Endothelial cell of umbilical vein (primary cell): Measurements from ENCODE around the gene OGDH. TPM values are rescaled to one million over a fixed set of nuclear protein-coding genes. Genes with fewer than 3 reads are reported as not detected.

Source experiments
- BruUV-seq: library from RNA; stranded (reverse); fragments of 400-500 nt; replicated peaks from 2 replicates; lab custom pipeline; 2021; lab: Mats Ljungman, UMichigan
- CTCF ChIA-PET: fragments of 300-600, 350-600 bp; sonication (Branson Sonifier 250); formaldehyde crosslinking; loops from one replicate; lab custom pipeline; 2021; ENCODE audit warnings: antibody characterized with exemption, inconsistent platforms; lab: Charles Lee
- POLR2A ChIA-PET: fragments of 300-600, 350-600 bp; sonication (Branson Sonifier 250); formaldehyde crosslinking; loops from one replicate; lab custom pipeline; 2021; ENCODE audit warnings: antibody characterized with exemption, inconsistent platforms; lab: Charles Lee
- DNase-seq: peaks from one replicate; pipeline ENCODE4 v3.0.0-alpha.2; 2011; ENCODE audit warnings: low read depth, low spot score
- FAIRE-seq: peaks from 2 replicates; lab custom pipeline; 2011; peaks lifted over from hg19 to GRCh38; lab: Jason Lieb, UNC
- H2AFZ ChIP-seq: 2 replicates; pipeline ENCODE4 v1.6.0; 2012; ENCODE audit warnings: low read depth, low read length, control low read depth, inconsistent platforms
- H3K27ac ChIP-seq: 2 replicates; pipeline ENCODE4 v1.5.1; 2011; ENCODE audit warnings: low read depth, mild to moderate bottlenecking, control low read depth, low read length, moderate library complexity; ENCODE audit not compliant: insufficient read depth
- H3K27me3 ChIP-seq, 2 experiments: 2 replicates each; pipeline versions ENCODE4 v1.6.0 to v1.6.1; 2011; ENCODE audit warnings: low read length in 2 of 2, mixed read lengths in 1 of 2; ENCODE audit not compliant: control insufficient read depth in 2 of 2, insufficient read depth in 2 of 2
- H3K36me3 ChIP-seq, 2 experiments: 2 replicates in 1 of 2; 3 replicates in 1 of 2; pipeline ENCODE4 v1.5.1; 2011; ENCODE audit warnings: low read length in 2 of 2, mild to moderate bottlenecking in 1 of 2, moderate library complexity in 1 of 2; ENCODE audit not compliant: control insufficient read depth in 2 of 2, insufficient read depth in 2 of 2; ENCODE audit errors: extremely low read depth in 1 of 2
- H3K4me1 ChIP-seq: 3 replicates; pipeline ENCODE4 v1.5.1; 2011; ENCODE audit warnings: mild to moderate bottlenecking, low read length; ENCODE audit not compliant: control insufficient read depth, insufficient read depth; ENCODE audit errors: extremely low read depth
- H3K4me2 ChIP-seq: 2 replicates; pipeline ENCODE4 v1.6.1; 2011; ENCODE audit warnings: low read length, control low read depth, mixed read lengths; ENCODE audit not compliant: insufficient read depth
- H3K4me3 ChIP-seq, 3 experiments: fragments of 200-600 bp in 1 of 3; sonication (generic), shearing (Covaris generic) in 1 of 3; replicated peaks in 1 of 3; 2 replicates each; pipeline ENCODE4 v1.5.1; 2011 to 2016; ENCODE audit warnings: control low read depth in 3 of 3, low read length in 3 of 3, mild to moderate bottlenecking in 2 of 3, inconsistent platforms in 1 of 3, low read depth in 1 of 3, moderate library complexity in 1 of 3; ENCODE audit not compliant: insufficient read depth in 1 of 3
- H3K79me2 ChIP-seq: 2 replicates; pipeline ENCODE4 v1.6.0; 2012; ENCODE audit warnings: low read length, inconsistent platforms; ENCODE audit not compliant: control insufficient read depth, insufficient read depth
- H3K9ac ChIP-seq: replicated peaks from 2 replicates; pipeline ENCODE3; 2011; ENCODE audit warnings: low read length, control low read depth; ENCODE audit not compliant: insufficient read depth; ENCODE audit errors: extremely low read depth
- H3K9me1 ChIP-seq: replicated peaks from 3 replicates; pipeline ENCODE4 v1.6.0; 2011; ENCODE audit warnings: mild to moderate bottlenecking, low read length; ENCODE audit not compliant: control insufficient read depth, insufficient read depth; ENCODE audit errors: extremely low read depth
- H3K9me3 ChIP-seq: replicated peaks from 2 replicates; pipeline ENCODE4 v1.5.1; 2012; ENCODE audit warnings: low read length, inconsistent platforms; ENCODE audit not compliant: control insufficient read depth, insufficient read depth
- H4K20me1 ChIP-seq: replicated peaks from 2 replicates; pipeline ENCODE3; 2011; ENCODE audit warnings: mild to moderate bottlenecking, low read length; ENCODE audit not compliant: control insufficient read depth, insufficient read depth; ENCODE audit errors: extremely low read depth
- CTCF ChIP-seq, 2 donors: IDR thresholded peaks; 1 replicate in 1 of 2; 2 replicates in 1 of 2; pipeline ENCODE4 v1.5.1; 2011; ENCODE audit warnings: low read length in 2 of 2, mild to moderate bottlenecking in 2 of 2, moderate library complexity in 2 of 2, control low read depth in 1 of 2, inconsistent platforms in 1 of 2, low read depth in 1 of 2; ENCODE audit not compliant: insufficient read depth in 1 of 2; ENCODE audit errors: extremely low read depth in 1 of 2
- EZH2 ChIP-seq: IDR thresholded peaks from 2 replicates; pipeline ENCODE4 v1.6.1; 2012; ENCODE audit warnings: borderline replicate concordance, low read depth, mild to moderate bottlenecking, moderate library complexity, low read length, inconsistent platforms; ENCODE audit not compliant: severe bottlenecking
- FOS ChIP-seq: IDR thresholded peaks from 2 replicates; pipeline ENCODE4 v1.6.1; 2011; ENCODE audit warnings: mild to moderate bottlenecking, low read length, moderate library complexity, borderline replicate concordance; ENCODE audit not compliant: insufficient read depth
- GATA2 ChIP-seq: IDR thresholded peaks from 2 replicates; pipeline ENCODE4 v1.7.0; 2011; ENCODE audit warnings: low read depth, mild to moderate bottlenecking, moderate library complexity, mixed read lengths, low read length; ENCODE audit not compliant: insufficient read length, insufficient read depth
- JUN ChIP-seq: IDR thresholded peaks from 2 replicates; pipeline ENCODE4 v1.6.1; 2011; ENCODE audit warnings: borderline replicate concordance, low read depth; ENCODE audit not compliant: insufficient read length, insufficient read depth
- MYC ChIP-seq: IDR thresholded peaks from one replicate; pipeline ENCODE4 v1.6.1; 2011; ENCODE audit warnings: mild to moderate bottlenecking, low read depth, low read length
- POLR2A ChIP-seq: IDR thresholded peaks from 2 replicates; pipeline ENCODE4 v1.6.1; 2012; ENCODE audit warnings: low read depth, mild to moderate bottlenecking, control low read depth, low read length
- POLR2AphosphoS5 ChIP-seq: IDR thresholded peaks from 2 replicates; pipeline ENCODE4 v1.6.1; 2012; ENCODE audit warnings: low read depth, mild to moderate bottlenecking, control low read depth, low read length, moderate library complexity; ENCODE audit not compliant: insufficient read depth
- dilution Hi-C: fragments of 300-500 bp; cut with MboI; formaldehyde crosslinking; loops from one replicate; pipeline ENCODE4 v1.15.0; 2019; ENCODE audit warnings: low sequenced_read_pairs; ENCODE audit not compliant: extremely low pct_ligation_motif_present
- intact Hi-C: fragments of 100-400 bp; cut with micrococcal nuclease; formaldehyde crosslinking; loops from one replicate; pipeline ENCODE4 v1.10.0; 2022
- polyA plus RNA-seq, 4 experiments: library from polyadenylated mRNA; depleted of rRNA in 3 of 4; stranded (reverse) in 3 of 4; unstranded in 1 of 4; fragments of >200 nt; gene quantifications; 2 replicates each; pipeline versions ENCODE4 v1.2.1 to v1.2.3, GENCODE V29; 2011 to 2012; ENCODE audit warnings: missing spikeins in 1 of 4
- total RNA-seq: library from RNA; stranded (reverse); gene quantifications from 2 replicates; pipeline ENCODE4 v1.2.3, GENCODE V29; 2021
- TF ChIP-seq, protein P1 (sequence below): IDR thresholded peaks from 2 replicates; pipeline ENCODE4 v1.6.1; 2011; ENCODE audit not compliant: insufficient read depth, insufficient read length

OGDH gene
- total and polyA plus RNA-seq, 2 donors (not counting 3 experiments of a cell fraction or from before 2014, with no cell fraction given) = 88.9 to 92.9 TPM

GRCh38 chr7:44752822-44753221 lies 146.4 kb downstream of the OGDH start:
- Histone ChIP-seq H3K79me2 (peaks cover 58% of the 10 kb centered on the region), H3K27ac (no peak overlapping the region), H4K20me1 (no peaks in the 10 kb centered on the region), H3K4me1 (peaks cover 11% of the 10 kb centered on the region), H3K9ac (no peak overlapping the region), H3K9me3 (no peaks in the 10 kb centered on the region), H2AFZ (no peak overlapping the region), H3K9me1 (no peaks in the 10 kb centered on the region), H3K4me3 (no peak overlapping the region), H3K4me2 (no peak overlapping the region), H3K36me3 (peaks cover 4 to 18% of the 10 kb centered on the region in 2 experiments), H3K27me3 (no peaks in the 10 kb centered on the region)
- DNase-seq (no peak), FAIRE-seq (no peak)
- intact Hi-C loops = no loop called here
- ChIA-PET CTCF (no interaction called here), POLR2A (no interaction called here)
- BruUV-seq = no TSS peak
- dilution Hi-C loops = no loop called here
- TF ChIP-seq GATA2 (no peak), FOS (no peak), EZH2 (no peak)
- TF ChIP-seq, protein P1, sequence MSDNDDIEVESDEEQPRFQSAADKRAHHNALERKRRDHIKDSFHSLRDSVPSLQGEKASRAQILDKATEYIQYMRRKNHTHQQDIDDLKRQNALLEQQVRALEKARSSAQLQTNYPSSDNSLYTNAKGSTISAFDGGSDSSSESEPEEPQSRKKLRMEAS = no peak

DNA sequence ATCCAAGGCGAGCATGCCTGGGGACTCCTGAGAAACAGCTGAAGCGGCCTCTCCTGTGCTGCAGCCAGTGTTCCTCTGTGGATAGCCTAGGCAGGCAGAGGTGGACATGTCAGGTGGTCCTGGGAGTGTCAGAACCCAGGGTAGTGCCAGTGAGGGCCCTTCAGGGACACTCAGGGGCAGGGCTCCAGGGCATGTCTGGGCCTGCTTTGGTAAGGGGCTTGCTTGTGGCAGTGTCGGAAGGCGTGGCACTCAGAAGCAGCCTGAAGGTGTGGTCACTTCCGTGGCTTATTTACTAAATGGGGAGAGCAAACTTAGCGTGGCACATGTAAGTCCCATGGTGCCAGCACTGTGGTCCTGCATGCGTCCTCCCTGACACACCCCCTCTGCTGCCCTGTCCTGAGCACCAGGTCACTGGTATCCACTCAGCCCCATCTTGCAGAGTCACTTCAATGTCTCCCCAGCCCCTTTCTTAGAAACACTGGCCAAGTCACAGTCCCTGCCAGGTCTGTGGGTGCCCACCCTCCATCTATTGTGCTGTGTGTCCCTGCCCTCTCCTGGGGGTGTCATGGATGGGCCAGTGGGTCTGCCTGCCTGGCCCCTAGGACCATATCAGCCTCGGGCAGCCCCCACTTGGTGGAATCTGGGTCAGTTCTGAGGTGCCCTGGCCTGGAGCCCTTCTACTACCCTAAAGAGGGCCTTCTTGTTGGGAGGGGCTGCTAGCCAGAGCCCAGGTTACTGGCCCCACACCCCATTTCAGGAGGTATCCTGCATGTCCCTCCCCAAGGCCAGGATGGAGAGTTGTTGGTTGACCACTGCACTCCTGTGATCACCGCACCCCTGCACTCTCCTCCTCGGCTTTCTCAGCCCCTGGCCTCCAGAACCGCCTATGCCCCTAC lies 148.6 kb downstream of the OGDH start:
- TF ChIP-seq FOS (no peak), CTCF (IDR thresholded peaks at IDR 0.05; ENCODE audit: extremely low read depth in 1 of 2, insufficient read depth in 1 of 2, low read depth in 1 of 2, low read length in 2 of 2) (no peak), POLR2A (no peak), POLR2AphosphoS5 (no peak), JUN (no peak), GATA2 (no peak), MYC (no peak), EZH2 (no peak)
- TF ChIP-seq, protein P1 = no peak
- Histone ChIP-seq H2AFZ (no peak overlapping the region), H3K36me3 (peaks cover 4 to 32% of the 10 kb centered on the region in 2 experiments), H3K79me2 (peaks cover 45% of the 10 kb centered on the region), H3K4me3 (no peak overlapping the region), H3K9me1 (no peaks in the 10 kb centered on the region), H3K9ac (no peak overlapping the region), H3K4me1 (peaks cover 1% of the 10 kb centered on the region), H4K20me1 (no peaks in the 10 kb centered on the region), H3K9me3 (no peaks in the 10 kb centered on the region), H3K4me2 (no peak overlapping the region), H3K27me3 (no peaks in the 10 kb centered on the region), H3K27ac (no peak overlapping the region)
- CTCF ChIA-PET = no interaction called here
- BruUV-seq = no TSS peak
- FAIRE-seq (no peak), DNase-seq (no peak)
- intact Hi-C loops = no loop called here
- dilution Hi-C loops = no loop called here
- POLR2A ChIA-PET = no interaction called here
